Fibroblast of villous mesenchyme (primary cell): ENCODE data around the gene KCNH1. TPM values are rescaled to one million over a fixed set of nuclear protein-coding genes. Genes with fewer than 3 reads are reported as not detected.

Source experiments
- DNase-seq: peaks from one replicate; pipeline ENCODE4 v3.0.0-alpha.2; 2010; ENCODE audit warnings: low read depth
- H3K4me3 ChIP-seq: 2 replicates; pipeline ENCODE4 v1.5.1; 2011; ENCODE audit warnings: low read depth, mild to moderate bottlenecking, low read length
- CTCF ChIP-seq: IDR thresholded peaks from 2 replicates; pipeline ENCODE4 v1.5.1; 2012; ENCODE audit warnings: low read depth, mild to moderate bottlenecking, low read length; ENCODE audit not compliant: insufficient read depth
- total RNA-seq: library from RNA; depleted of rRNA; stranded (reverse); fragments of >200 nt; gene quantifications from 2 replicates; pipeline ENCODE4 v1.2.3, GENCODE V29; 2012

The KCNH1 gene
- total RNA-seq, 1 donor, result 11.2 TPM

- no peak for TF ChIP-seq CTCF
- no peak overlapping the region for H3K4me3 ChIP-seq
- DNase-seq, result no peak
Measured at GRCh38 chr1:210650403-210650802, 483.5 kb downstream of the KCNH1 start.

GRCh38 chr1:210648588-210649269 is 485.2 kb downstream of the KCNH1 start:
- DNase-seq, result no peak
- no peak for TF ChIP-seq CTCF
- no peak overlapping the region for H3K4me3 ChIP-seq

GRCh38 chr1:210647406-210648333 is 486.3 kb downstream of the KCNH1 start:
- TF ChIP-seq CTCF, result no peak
- peak; percentile 15 for DNase-seq
- no peak overlapping the region for H3K4me3 ChIP-seq

- no peak overlapping the region for H3K4me3 ChIP-seq
- no peak for TF ChIP-seq CTCF
- no peak for DNase-seq
Measured at GRCh38 chr1:210646258-210646616, 487.7 kb downstream of the KCNH1 start.

- DNase-seq, result no peak
- TF ChIP-seq CTCF, result no peak
- no peak overlapping the region for H3K4me3 ChIP-seq
Measured at GRCh38 chr1:210645582-210646257, 488.2 kb downstream of the KCNH1 start.

- H3K4me3 ChIP-seq, result no peak overlapping the region
- no peak for DNase-seq
- no peak for TF ChIP-seq CTCF
Measured at GRCh38 chr1:210641582-210641981, 492.4 kb downstream of the KCNH1 start.
